UCSD-AML1 (cell line): ENCODE data around the gene C6orf136.
"Not testable (repeated sequence)": the region's sequence is repeated elsewhere in the genome, so short reads cannot be mapped to it uniquely, and the experiment has no call there.

ENCODE experiments used
- DNase-seq: peaks from one replicate; lab custom pipeline; 2025; ENCODE audit not compliant: unreplicated experiment; lab: John Stamatoyannopoulos, UW

Gene C6orf136

DNA sequence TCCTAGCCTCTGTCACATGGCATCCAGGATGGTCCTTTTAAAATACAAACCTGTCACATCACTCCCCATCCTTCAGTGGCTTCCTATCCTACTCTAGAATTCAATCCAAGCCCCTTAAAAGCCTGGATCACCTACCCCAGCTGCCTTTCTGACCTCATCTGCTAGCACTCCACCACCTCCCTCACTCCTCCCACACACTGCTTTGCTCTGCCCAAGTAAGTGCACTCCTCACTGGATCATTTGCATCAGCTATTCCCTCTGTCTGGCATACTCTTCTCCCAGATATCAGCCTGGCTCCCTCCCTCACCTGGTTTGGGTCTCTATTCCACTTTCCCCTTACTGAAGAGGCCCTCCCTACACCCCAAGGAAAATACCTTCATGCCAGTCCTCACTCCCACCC lies 10.5 kb downstream of the C6orf136 start:
- no peak for DNase-seq

DNA sequence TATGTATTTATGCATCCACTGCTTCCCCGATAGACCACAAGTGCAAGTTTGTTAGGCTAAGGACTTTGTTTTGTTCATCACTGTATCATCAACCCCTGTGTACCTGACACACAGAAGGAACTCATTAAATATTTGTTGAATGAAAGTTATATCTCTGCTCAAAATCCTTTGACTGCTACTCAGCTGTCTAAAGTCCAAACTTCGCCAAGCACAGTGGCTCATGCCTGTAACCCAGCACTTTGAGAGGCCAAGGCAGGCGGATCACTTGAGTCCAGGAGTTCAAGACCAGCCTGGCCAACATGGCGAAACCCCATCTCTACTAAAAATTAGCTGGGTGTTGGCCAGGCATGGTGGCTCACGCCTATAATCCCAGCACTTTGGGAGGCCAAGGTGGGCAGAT lies 11.0 kb downstream of the C6orf136 start:
- not testable (repeated sequence) for DNase-seq

DNA sequence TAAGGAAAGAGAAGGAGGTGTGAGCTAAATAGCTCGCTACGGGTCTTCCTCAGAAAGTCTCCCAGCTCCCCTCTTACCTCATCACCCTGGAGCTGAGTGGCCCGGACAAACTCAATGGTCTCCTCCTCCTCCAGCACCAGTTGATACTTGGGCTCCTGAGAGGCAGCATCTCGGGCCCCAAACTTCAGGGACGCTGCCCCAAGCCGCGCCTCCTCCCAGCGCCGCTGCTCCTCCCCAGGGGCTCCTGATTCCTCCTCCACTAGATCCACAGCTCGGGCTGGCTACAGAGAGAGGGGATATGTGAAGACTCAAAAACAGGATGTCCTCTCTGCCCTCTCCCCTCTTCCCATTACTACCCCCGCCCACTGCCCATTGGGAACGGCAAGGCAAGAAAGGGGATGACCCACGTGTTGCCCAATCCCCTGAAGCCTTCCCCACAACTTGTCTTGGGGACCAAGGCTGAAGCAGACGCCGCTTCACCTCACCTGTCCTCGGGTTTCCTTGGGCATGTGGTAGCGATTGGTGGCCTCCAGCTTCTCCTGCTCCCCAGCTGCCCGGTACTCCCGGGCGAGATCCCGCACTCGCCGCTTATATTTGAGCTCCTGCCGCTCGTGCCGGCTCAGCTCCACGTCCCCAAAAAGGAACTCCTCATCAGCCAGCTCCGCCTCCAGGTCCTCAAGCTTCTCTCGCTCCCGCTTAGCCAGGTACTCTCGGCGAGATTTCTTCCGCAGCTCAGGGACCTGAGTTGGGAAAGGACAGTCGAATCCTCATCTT lies 18.2 kb downstream of the C6orf136 start:
- DNase-seq = no peak

DNA sequence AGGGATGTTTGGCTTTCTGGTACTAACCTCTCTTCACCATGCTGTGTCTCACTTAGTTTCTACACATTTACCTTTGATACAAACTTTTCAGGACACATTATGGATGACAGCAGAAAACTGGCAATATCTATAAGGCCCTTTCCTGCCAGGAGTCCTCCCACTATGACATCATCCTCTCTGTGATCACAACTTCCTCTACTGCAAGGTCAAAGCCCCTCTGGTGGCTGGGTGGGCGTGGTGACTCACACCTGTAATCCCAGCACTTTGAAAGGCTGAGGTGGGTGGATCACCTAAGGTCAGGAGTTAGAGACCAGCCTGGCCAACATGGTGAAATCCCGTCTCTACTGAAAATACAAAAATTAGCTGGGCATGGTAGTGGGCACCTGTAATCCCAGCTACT lies 19.4 kb downstream of the C6orf136 start:
- DNase-seq = not testable (repeated sequence)

DNA sequence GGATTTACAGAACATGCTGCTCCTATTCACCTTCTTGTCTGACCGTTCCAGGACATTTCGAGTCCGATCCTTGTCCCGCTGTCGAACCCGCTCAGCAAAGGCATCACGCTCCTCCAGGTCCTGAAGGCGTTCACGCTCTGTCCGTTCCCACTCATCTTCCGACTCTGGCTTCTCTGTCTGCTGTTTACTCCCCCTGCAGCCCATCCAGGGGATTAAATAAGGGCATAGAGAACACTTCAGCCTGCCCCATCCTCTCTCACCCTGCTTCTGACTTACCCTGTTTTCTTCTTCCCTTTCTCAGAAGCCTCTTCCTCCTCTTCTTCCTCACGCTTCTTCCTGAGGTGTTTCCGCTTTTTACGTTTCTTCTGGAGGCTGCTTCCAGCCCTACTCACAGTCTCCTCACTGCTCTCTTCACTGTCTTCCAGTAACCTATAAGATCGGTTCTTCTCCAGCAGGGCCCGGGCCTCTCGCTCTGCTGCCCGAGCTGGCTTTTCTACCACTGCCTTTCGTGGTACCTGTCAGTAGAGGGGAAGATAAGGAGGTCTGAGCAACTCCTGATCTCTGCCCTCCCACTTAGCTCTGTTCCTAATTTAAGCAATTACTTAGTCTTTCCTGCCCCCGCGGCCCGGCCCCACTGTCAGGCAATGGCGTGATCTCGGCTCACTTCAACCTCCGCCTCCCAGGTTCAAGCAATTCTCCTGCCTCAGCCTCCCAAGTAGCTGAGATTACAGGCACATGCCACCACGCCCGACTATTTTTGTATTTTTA lies 24.0 kb downstream of the C6orf136 start:
- DNase-seq = no peak

- DNase-seq = peak; percentile 92
Measured at GRCh38 chr6:30672445-30673253, 25.7 kb downstream of the C6orf136 start, which contains the start of gene DHX16. Gene DHX16, minus strand, starts transcription at chr6:30673006. Its CDS starts 165 bp downstream, at chr6:30672841.

GRCh38 chr6:30676660-30677285 lies 29.8 kb downstream of the C6orf136 start:
- DNase-seq = no peak

DNA sequence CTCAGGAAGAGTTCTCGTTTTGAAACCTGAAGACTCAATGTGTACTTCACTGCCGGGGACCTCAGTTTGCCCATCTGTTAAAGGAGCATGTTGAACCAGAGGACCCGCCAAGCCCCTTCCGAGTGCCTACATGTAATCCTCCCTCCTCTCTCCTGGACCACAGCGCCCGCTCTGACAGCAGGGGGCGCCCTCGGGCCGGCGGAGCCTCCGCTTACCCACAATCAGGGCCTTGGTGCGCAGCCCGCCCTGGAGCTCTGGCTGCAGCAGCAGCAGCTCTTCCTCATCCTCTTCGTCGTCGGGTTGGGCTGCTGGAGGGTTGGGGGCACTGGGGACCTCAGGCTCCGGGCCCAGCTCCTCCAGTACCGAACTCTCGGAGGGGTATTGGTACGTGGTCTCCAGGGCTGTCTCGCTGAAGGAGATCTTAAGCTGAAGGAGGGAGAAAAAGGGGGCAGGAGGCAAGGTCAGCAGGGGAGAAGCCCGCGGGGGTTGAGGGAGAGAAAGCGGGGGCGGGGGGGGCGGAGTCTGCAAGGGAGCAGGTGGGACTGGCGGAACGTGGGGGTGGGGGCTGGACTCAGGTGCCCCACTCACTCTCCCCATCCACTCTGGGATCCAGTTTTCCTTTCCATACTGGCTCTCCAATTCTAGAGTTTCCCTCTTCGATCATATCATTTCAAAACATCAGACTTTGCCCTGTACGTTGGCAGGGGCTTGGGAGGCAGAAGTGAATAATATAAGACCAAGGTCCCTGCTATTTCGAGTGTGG lies 32.2 kb downstream of the C6orf136 start:
- peak; percentile 88 for DNase-seq

GRCh38 chr6:30679765-30680535 lies 33.0 kb downstream of the C6orf136 start:
- no peak for DNase-seq

DNA sequence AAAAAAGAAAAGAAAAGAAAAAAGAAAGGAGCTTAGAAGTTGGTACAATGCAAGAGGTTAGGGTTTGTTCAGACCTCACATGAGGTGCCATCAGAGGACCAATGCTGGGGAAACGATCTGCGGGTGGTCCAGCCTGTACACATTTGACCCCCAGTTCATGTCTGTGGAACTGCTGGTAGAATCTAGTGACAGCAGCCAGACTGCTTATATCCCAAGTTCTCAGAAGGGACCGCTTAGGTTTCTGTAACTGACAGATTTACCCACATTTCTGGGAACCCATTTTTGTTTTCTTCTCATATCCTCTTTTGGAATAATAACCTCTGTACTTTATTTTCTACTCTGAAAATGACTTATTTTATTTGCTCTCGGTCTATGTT lies 34.8 kb downstream of the C6orf136 start:
- no peak for DNase-seq

- peak; percentile 99 for DNase-seq
Measured at GRCh38 chr6:30682143-30683117, 35.5 kb downstream of the C6orf136 start.

GRCh38 chr6:30683183-30683979 lies 36.4 kb downstream of the C6orf136 start:
- DNase-seq = peak; percentile 53

- DNase-seq = peak; percentile 49
Measured at GRCh38 chr6:30683980-30684338, 37.0 kb downstream of the C6orf136 start.

- peak; percentile 79 for DNase-seq
Measured at GRCh38 chr6:30684386-30685156, 37.6 kb downstream of the C6orf136 start.

DNA sequence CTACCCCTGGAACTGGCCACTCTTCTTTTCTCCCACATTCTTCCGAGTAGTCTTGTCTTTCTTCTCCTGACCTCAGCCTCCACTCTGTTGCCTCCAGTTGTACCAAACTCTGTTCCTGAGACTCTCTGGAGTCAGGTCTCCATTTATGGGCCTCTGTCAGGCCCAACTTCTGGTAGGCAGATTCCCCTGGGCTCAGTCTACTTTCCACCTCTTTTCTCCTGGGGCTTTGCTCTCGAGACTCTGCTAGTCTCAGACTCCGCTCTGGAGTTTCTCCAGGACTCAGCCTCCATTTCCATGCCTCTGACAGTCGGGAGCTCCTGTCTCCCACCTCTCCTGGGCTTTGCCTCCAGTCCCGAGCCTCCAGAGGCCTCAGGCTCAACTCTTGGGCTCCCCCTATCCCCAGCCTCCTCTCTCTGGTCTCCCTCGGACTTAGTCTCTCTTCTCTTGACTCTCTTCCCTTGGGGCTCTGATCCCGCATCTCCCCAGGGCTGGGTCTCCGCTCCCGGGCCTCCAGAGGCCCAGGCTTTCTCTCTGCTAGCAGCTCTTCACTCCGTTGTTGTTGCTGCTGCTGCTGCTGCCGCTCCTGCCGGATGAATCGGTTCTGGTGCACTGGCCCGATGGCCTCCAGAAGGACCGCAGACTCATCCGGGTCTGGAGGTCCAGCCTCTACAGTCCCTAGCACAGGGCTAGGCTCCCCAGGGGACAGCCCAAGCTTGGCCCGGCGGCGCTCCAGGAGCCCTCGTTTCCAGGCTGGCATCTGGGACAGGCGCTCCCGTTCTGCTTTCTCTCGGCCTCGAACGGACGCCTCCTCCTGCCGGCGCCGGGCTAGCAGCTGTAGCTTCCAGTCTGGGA lies 38.5 kb downstream of the C6orf136 start:
- peak; percentile 54 for DNase-seq
